BLaER1 treated with 17β-estradiol and CSF1 and Interleukin-3, amounts not matched to agents 10 nM and 100 nM (cell line): ENCODE measurements around the gene SLC50A1.

Experiments used
- H3K27ac ChIP-seq, 11 experiments: shearing (Covaris generic); formaldehyde crosslinking; 2 replicates each; pipeline ENCODE4 v1.8.1; 2022
- H3K27me3 ChIP-seq, 11 experiments: shearing (Covaris generic); formaldehyde crosslinking; 2 replicates each; pipeline ENCODE4 v1.8.1; 2022
- H3K36me3 ChIP-seq, 11 experiments: shearing (Covaris generic); formaldehyde crosslinking; 2 replicates each; pipeline ENCODE4 v1.8.1; 2022
- H3K4me1 ChIP-seq, 10 experiments: shearing (Covaris generic); formaldehyde crosslinking; 2 replicates each; pipeline ENCODE4 v1.8.1; 2022
- H3K4me2 ChIP-seq, 11 experiments: shearing (Covaris generic); formaldehyde crosslinking; 2 replicates each; pipeline ENCODE4 v1.8.1; 2022
- H3K4me3 ChIP-seq, 10 experiments: shearing (Covaris generic); formaldehyde crosslinking; 2 replicates each; pipeline ENCODE4 v1.8.1; 2022
- H3K9ac ChIP-seq, 11 experiments: shearing (Covaris generic); formaldehyde crosslinking; 2 replicates each; pipeline ENCODE4 v1.8.1; 2022
- H3K9me3 ChIP-seq, 11 experiments: shearing (Covaris generic); formaldehyde crosslinking; replicated peaks in 1 of 11; 2 replicates each; pipeline ENCODE4 v1.8.1; 2022
- H4K20me1 ChIP-seq, 11 experiments: shearing (Covaris generic); formaldehyde crosslinking; 2 replicates each; pipeline ENCODE4 v1.8.1; 2022
- Cebpa-rat ChIP-seq, 11 experiments: shearing (Covaris generic); IDR thresholded peaks; 2 replicates each; pipeline ENCODE4 v1.8.1; 2022

The SLC50A1 gene

GRCh38 chr1:155186067-155186793 lies 50.6 kb downstream of the SLC50A1 start:
- H4K20me1 ChIP-seq, result peaks cover 0 to 6% (median 0%) of the 10 kb centered on the region in 11 experiments; a peak in 2 of 22 replicates
- H3K9ac ChIP-seq, result peak overlapping the region; percentile 65 to 79 (median 74); a peak in 20 of 22 replicates
- no peaks in the 10 kb centered on the region for H3K27me3 ChIP-seq
- peaks cover 8 to 28% (median 19%) of the 10 kb centered on the region in 11 experiments; a peak in 19 of 22 replicates for H3K36me3 ChIP-seq
- H3K4me1 ChIP-seq, result peaks cover 40 to 66% (median 57%) of the 10 kb centered on the region in 10 experiments
- H3K27ac ChIP-seq, result peak overlapping the region; percentile 69 to 88 (median 81); a peak in 19 of 22 replicates
- no peak for TF ChIP-seq Cebpa-rat (IDR thresholded peaks at IDR 0.05)
- H3K4me2 ChIP-seq, result peak overlapping the region; percentile 77 to 97 (median 90)
- H3K9me3 ChIP-seq, result no peaks in the 10 kb centered on the region
- H3K4me3 ChIP-seq, result no peak overlapping the region

GRCh38 chr1:155186794-155187455 lies 51.3 kb downstream of the SLC50A1 start:
- Histone ChIP-seq H3K27me3 (no peaks in the 10 kb centered on the region), H3K4me3 (no peak overlapping the region), H3K4me1 (peaks cover 41 to 60% (median 56%) of the 10 kb centered on the region in 10 experiments), H3K4me2 (peak overlapping the region; percentile 77 to 97 (median 90); a peak in 21 of 22 replicates), H3K27ac (peak overlapping the region in 7 of 11 experiments; percentile 3 to 88 (median 81); a peak in 10 of 22 replicates), H3K36me3 (peaks cover under 1 to 21% (median 12%) of the 10 kb centered on the region in 11 experiments; a peak in 16 of 22 replicates), H3K9ac (peak overlapping the region in 5 of 11 experiments; percentile 2 to 77 (median 36); a peak in 3 of 22 replicates), H4K20me1 (peaks cover 0 to 6% (median 0%) of the 10 kb centered on the region in 11 experiments; a peak in 2 of 22 replicates), H3K9me3 (no peaks in the 10 kb centered on the region)
- no peak for TF ChIP-seq Cebpa-rat (IDR thresholded peaks at IDR 0.05)

- peaks cover 47 to 63% (median 59%) of the 10 kb centered on the region in 10 experiments for H3K4me1 ChIP-seq
- no peak overlapping the region for H3K4me3 ChIP-seq
- peaks cover 0 to 16% (median 8%) of the 10 kb centered on the region in 11 experiments; a peak in 13 of 22 replicates for H3K36me3 ChIP-seq
- peaks cover 0 to 6% (median 0%) of the 10 kb centered on the region in 11 experiments; a peak in 2 of 22 replicates for H4K20me1 ChIP-seq
- H3K9ac ChIP-seq, result peak overlapping the region in 2 of 11 experiments; percentile 6 to 36; a peak in 1 of 22 replicates
- no peaks in the 10 kb centered on the region for H3K9me3 ChIP-seq
- no peak for TF ChIP-seq Cebpa-rat (IDR thresholded peaks at IDR 0.05)
- H3K4me2 ChIP-seq, result peak overlapping the region in 9 of 11 experiments; percentile 77 to 97 (median 92); a peak in 16 of 22 replicates
- H3K27me3 ChIP-seq, result no peaks in the 10 kb centered on the region
- peak overlapping the region in 6 of 11 experiments; percentile 1 to 88 (median 9); a peak in 3 of 22 replicates for H3K27ac ChIP-seq
These were observed 51.8 kb downstream of the SLC50A1 start for GRCh38 chr1:155187456-155187891.

GRCh38 chr1:155188268-155188667 lies 52.6 kb downstream of the SLC50A1 start:
- Histone ChIP-seq H3K4me1 (peaks cover 54 to 65% (median 61%) of the 10 kb centered on the region in 10 experiments), H3K36me3 (peaks cover 0 to 12% (median 6%) of the 10 kb centered on the region in 11 experiments; a peak in 6 of 22 replicates), H4K20me1 (peaks cover 0 to 6% (median 0%) of the 10 kb centered on the region in 11 experiments; a peak in 2 of 22 replicates), H3K27me3 (no peaks in the 10 kb centered on the region), H3K4me3 (no peak overlapping the region), H3K9ac (no peak overlapping the region), H3K9me3 (no peaks in the 10 kb centered on the region), H3K27ac (peak overlapping the region in 1 of 11 experiments; percentile 23; a peak in 1 of 22 replicates), H3K4me2 (no peak overlapping the region)
- no peak for TF ChIP-seq Cebpa-rat (IDR thresholded peaks at IDR 0.05)
